Hepatocyte (in vitro differentiated cells): ENCODE measurements around the gene APPBP2. TPM values are rescaled to one million over a fixed set of nuclear protein-coding genes. Genes with fewer than 3 reads are reported as not detected.

Source experiments
- DNase-seq: peaks from one replicate; pipeline ENCODE4 v3.0.0-alpha.2; 2016; ENCODE audit warnings: low spot score
- H2AFZ ChIP-seq: fragments of 200-600 bp; sonication (generic); 2 replicates; pipeline ENCODE4 v1.6.0; 2016; ENCODE audit warnings: antibody characterized with exemption, mild to moderate bottlenecking
- H3K27ac ChIP-seq: fragments of 200-600 bp; sonication (generic); 2 replicates; pipeline ENCODE4 v1.5.1; 2016; ENCODE audit warnings: mild to moderate bottlenecking
- H3K27me3 ChIP-seq: fragments of 200-600 bp; sonication (generic); 2 replicates; pipeline ENCODE4 v1.6.1; 2016
- H3K36me3 ChIP-seq: fragments of 200-600 bp; sonication (generic); replicated peaks from 2 replicates; pipeline ENCODE4 v1.5.1; 2016; ENCODE audit warnings: low read depth; ENCODE audit not compliant: insufficient read depth
- H3K4me1 ChIP-seq: fragments of 200-600 bp; sonication (generic); 2 replicates; pipeline ENCODE4 v1.5.1; 2016; ENCODE audit warnings: mild to moderate bottlenecking, moderate library complexity; ENCODE audit not compliant: insufficient read depth
- H3K4me2 ChIP-seq: fragments of 200-600 bp; sonication (generic); 2 replicates; pipeline ENCODE4 v1.6.0; 2016
- H3K4me3 ChIP-seq: fragments of 200-600 bp; sonication (generic); 2 replicates; pipeline ENCODE4 v1.5.1; 2016; ENCODE audit warnings: mild to moderate bottlenecking
- H3K79me2 ChIP-seq: fragments of 200-600 bp; sonication (generic); 2 replicates; pipeline ENCODE4 v1.6.0; 2017; ENCODE audit warnings: mild to moderate bottlenecking
- H3K9me2 ChIP-seq: fragments of 200-600 bp; sonication (generic); replicated peaks from 2 replicates; pipeline ENCODE4 v1.6.0; 2017; ENCODE audit warnings: mild to moderate bottlenecking; ENCODE audit not compliant: insufficient read depth
- H3K9me3 ChIP-seq: fragments of 200-600 bp; sonication (generic); 2 replicates; pipeline ENCODE4 v1.5.1; 2016; ENCODE audit warnings: low read depth, mild to moderate bottlenecking
- H4K20me1 ChIP-seq: fragments of 200-600 bp; sonication (generic); 2 replicates; pipeline ENCODE4 v1.6.0; 2016; ENCODE audit warnings: mild to moderate bottlenecking; ENCODE audit not compliant: insufficient read depth, poor library complexity, severe bottlenecking
- EZH2 ChIP-seq: fragments of 200-600 bp; sonication (generic); IDR thresholded peaks from 2 replicates; pipeline ENCODE4 v1.6.1; 2016; ENCODE audit warnings: antibody characterized with exemption, mild to moderate bottlenecking, borderline replicate concordance
- EZH2phosphoT487 ChIP-seq: fragments of 200-600 bp; sonication (generic); IDR thresholded peaks from one replicate; pipeline ENCODE4 v1.6.1; 2018; ENCODE audit warnings: antibody characterized with exemption, mild to moderate bottlenecking, low read depth, moderate library complexity; ENCODE audit not compliant: unreplicated experiment, severe bottlenecking
- WGBS: methylation state at CpG from one replicate; pipeline ENCODE4 v1.1.6; 2016; ENCODE audit warnings: low lambda C conversion rate; ENCODE audit errors: missing lambda C conversion rate; 5-methylcytosine and 5-hydroxymethylcytosine counted together
- polyA plus RNA-seq: library from polyadenylated mRNA; unstranded; fragments of >200 nt; fragmentation: Nextera tagmentation; extraction: Ambion mirVana; gene quantifications from 2 replicates; pipeline ENCODE4 v1.2.1, GENCODE V29; 2016
- total RNA-seq: library from RNA; depleted of rRNA; stranded (reverse); fragments of >200 nt; gene quantifications from 2 replicates; pipeline ENCODE4 v1.2.3, GENCODE V29; 2014
- TF ChIP-seq, protein P1 (sequence below): fragments of 200-600 bp; sonication (generic); IDR thresholded peaks from 2 replicates; pipeline ENCODE4 v1.5.1; 2016; ENCODE audit warnings: antibody characterized with exemption, mild to moderate bottlenecking; ENCODE audit not compliant: poor library complexity

The APPBP2 gene
- total and polyA plus RNA-seq, 2 experiments from 2014 or later = 37.2 to 42.0 TPM

- DNase-seq = no peak
- H3K36me3 ChIP-seq = peaks cover 4% of the 10 kb centered on the region
- no peaks in the 10 kb centered on the region for H4K20me1 ChIP-seq
Measured at GRCh38 chr17:60451965-60452364, 74.1 kb downstream of the APPBP2 start.

GRCh38 chr17:60451071-60451470 is 75.0 kb downstream of the APPBP2 start:
- H3K4me1 ChIP-seq = no peaks in the 10 kb centered on the region
- no peak overlapping the region for H3K4me2 ChIP-seq
- no peak overlapping the region for H3K4me3 ChIP-seq
- WGBS = 100% methylated on average over 1 of the region's 1 CpG
- no peaks in the 10 kb centered on the region for H3K27me3 ChIP-seq
- TF ChIP-seq, protein P1, sequence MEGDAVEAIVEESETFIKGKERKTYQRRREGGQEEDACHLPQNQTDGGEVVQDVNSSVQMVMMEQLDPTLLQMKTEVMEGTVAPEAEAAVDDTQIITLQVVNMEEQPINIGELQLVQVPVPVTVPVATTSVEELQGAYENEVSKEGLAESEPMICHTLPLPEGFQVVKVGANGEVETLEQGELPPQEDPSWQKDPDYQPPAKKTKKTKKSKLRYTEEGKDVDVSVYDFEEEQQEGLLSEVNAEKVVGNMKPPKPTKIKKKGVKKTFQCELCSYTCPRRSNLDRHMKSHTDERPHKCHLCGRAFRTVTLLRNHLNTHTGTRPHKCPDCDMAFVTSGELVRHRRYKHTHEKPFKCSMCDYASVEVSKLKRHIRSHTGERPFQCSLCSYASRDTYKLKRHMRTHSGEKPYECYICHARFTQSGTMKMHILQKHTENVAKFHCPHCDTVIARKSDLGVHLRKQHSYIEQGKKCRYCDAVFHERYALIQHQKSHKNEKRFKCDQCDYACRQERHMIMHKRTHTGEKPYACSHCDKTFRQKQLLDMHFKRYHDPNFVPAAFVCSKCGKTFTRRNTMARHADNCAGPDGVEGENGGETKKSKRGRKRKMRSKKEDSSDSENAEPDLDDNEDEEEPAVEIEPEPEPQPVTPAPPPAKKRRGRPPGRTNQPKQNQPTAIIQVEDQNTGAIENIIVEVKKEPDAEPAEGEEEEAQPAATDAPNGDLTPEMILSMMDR = no peak
- no peak for TF ChIP-seq EZH2
- no peak for TF ChIP-seq EZH2phosphoT487
- no peaks in the 10 kb centered on the region for H3K9me2 ChIP-seq
- DNase-seq = no peak
- no peaks in the 10 kb centered on the region for H4K20me1 ChIP-seq
- H3K79me2 ChIP-seq = no peaks in the 10 kb centered on the region
- no peaks in the 10 kb centered on the region for H3K9me3 ChIP-seq
- no peak overlapping the region for H2AFZ ChIP-seq
- H3K27ac ChIP-seq = no peak overlapping the region
- peaks cover 4% of the 10 kb centered on the region for H3K36me3 ChIP-seq

More at GRCh38 chr17:60451965-60452364, 74.1 kb downstream of the APPBP2 start:
- Histone ChIP-seq H3K4me2 (no peak overlapping the region), H3K4me3 (no peak overlapping the region), H2AFZ (no peak overlapping the region), H3K9me3 (no peaks in the 10 kb centered on the region), H3K79me2 (no peaks in the 10 kb centered on the region), H3K4me1 (no peaks in the 10 kb centered on the region), H3K9me2 (no peaks in the 10 kb centered on the region), H3K27me3 (no peaks in the 10 kb centered on the region), H3K27ac (no peak overlapping the region)
- TF ChIP-seq EZH2phosphoT487 = no peak
- TF ChIP-seq, protein P1 = no peak

DNA sequence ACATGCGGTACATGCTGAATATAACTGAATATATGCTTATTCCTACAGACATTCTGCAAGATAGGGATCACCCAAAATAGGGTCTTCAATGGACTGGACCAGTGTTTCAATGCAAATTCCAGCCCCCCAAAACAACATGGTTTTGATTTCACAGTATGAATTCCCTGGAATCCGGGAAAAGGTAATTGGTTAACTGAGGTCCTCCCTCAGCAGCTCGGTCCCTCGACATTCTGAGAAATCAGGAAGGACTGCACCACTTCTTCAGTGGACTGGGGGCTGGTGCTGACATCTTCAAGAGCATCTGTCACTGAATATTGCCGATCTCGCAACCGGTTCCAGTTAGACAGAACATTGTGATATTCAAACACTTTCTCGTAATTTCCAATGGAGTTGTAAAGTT is 78.7 kb downstream of the APPBP2 start:
- Histone ChIP-seq H3K79me2 (no peaks in the 10 kb centered on the region), H3K9me3 (no peaks in the 10 kb centered on the region), H3K9me2 (no peaks in the 10 kb centered on the region), H4K20me1 (no peaks in the 10 kb centered on the region), H3K36me3 (peaks cover 4% of the 10 kb centered on the region), H3K4me1 (no peaks in the 10 kb centered on the region), H2AFZ (no peak overlapping the region), H3K27me3 (no peaks in the 10 kb centered on the region), H3K4me2 (no peak overlapping the region), H3K4me3 (no peak overlapping the region), H3K27ac (no peak overlapping the region)
- TF ChIP-seq, protein P1 = no peak
- no peak for TF ChIP-seq EZH2
- no peak for TF ChIP-seq EZH2phosphoT487
- DNase-seq = no peak
- WGBS = 96% methylated on average over 8 of the region's 8 CpGs

GRCh38 chr17:60445144-60445543 is 80.9 kb downstream of the APPBP2 start:
- TF ChIP-seq, protein P1 = no peak
- TF ChIP-seq EZH2 (no peak), EZH2phosphoT487 (no peak)
- no peak overlapping the region for H3K4me2 ChIP-seq
- no peaks in the 10 kb centered on the region for H3K4me1 ChIP-seq
- DNase-seq = no peak
- H2AFZ ChIP-seq = no peak overlapping the region
- no peak overlapping the region for H3K27ac ChIP-seq
- no peaks in the 10 kb centered on the region for H3K9me3 ChIP-seq
- H4K20me1 ChIP-seq = no peaks in the 10 kb centered on the region
- peaks cover 4% of the 10 kb centered on the region for H3K36me3 ChIP-seq
- H3K27me3 ChIP-seq = no peaks in the 10 kb centered on the region
- H3K4me3 ChIP-seq = no peak overlapping the region
- H3K9me2 ChIP-seq = no peaks in the 10 kb centered on the region
- H3K79me2 ChIP-seq = no peaks in the 10 kb centered on the region
